ENCODE results near the gene PTCHD4. TPM values are rescaled to one million over a fixed set of nuclear protein-coding genes. Genes with fewer than 3 reads are reported as not detected.

PTCHD4 gene
- total RNA-seq, 3 donors from 2014 or later = 1.6 to 2.9 (median 1.9) TPM

GRCh38 chr6:48099713-48100587, 11.0 kb downstream of the PTCHD4 start:
- Histone ChIP-seq H3K36me3 (no peaks in the 10 kb centered on the region), H3K4me1 (no peaks in the 10 kb centered on the region), H3K27me3 (no peaks in the 10 kb centered on the region), H3K4me3 (no peak overlapping the region), H3K27ac (no peak overlapping the region), H3K9me3 (no peaks in the 10 kb centered on the region)
- no peak for DNase-seq (ENCODE audit: low spot score in 2 of 2)
- intact Hi-C loops (cut with DNase I; ENCODE audit: low total_unique reads) = no loop called here
- TF ChIP-seq CTCF (IDR thresholded peaks at IDR 0.05) (no peak), POLR2A (IDR thresholded peaks at IDR 0.05) (no peak), POLR2AphosphoS5 (IDR thresholded peaks at IDR 0.05) (no peak)

- Histone ChIP-seq H3K9me3 (no peaks in the 10 kb centered on the region), H3K4me3 (no peak overlapping the region), H3K4me1 (no peaks in the 10 kb centered on the region), H3K36me3 (no peaks in the 10 kb centered on the region), H3K27me3 (no peaks in the 10 kb centered on the region), H3K27ac (no peak overlapping the region)
- TF ChIP-seq POLR2A (IDR thresholded peaks at IDR 0.05) (no peak), CTCF (IDR thresholded peaks at IDR 0.05) (no peak), POLR2AphosphoS5 (IDR thresholded peaks at IDR 0.05) (no peak)
- intact Hi-C loops (cut with DNase I; ENCODE audit: low total_unique reads) = no loop called here
- no peak for DNase-seq (ENCODE audit: low spot score in 2 of 2)
Observed at GRCh38 chr6:48098923-48099322, 12.1 kb downstream of the PTCHD4 start.

- no peak overlapping the region for H3K27ac ChIP-seq
- no peak overlapping the region for H3K4me3 ChIP-seq
- no peak for TF ChIP-seq CTCF (IDR thresholded peaks at IDR 0.05)
- no peak for TF ChIP-seq POLR2AphosphoS5 (IDR thresholded peaks at IDR 0.05)
- no peak for TF ChIP-seq POLR2A (IDR thresholded peaks at IDR 0.05)
- no peaks in the 10 kb centered on the region for H3K4me1 ChIP-seq
- H3K36me3 ChIP-seq = no peaks in the 10 kb centered on the region
- no peaks in the 10 kb centered on the region for H3K27me3 ChIP-seq
- no peaks in the 10 kb centered on the region for H3K9me3 ChIP-seq
- no peak for DNase-seq (ENCODE audit: low spot score in 2 of 2)
- intact Hi-C loops (cut with DNase I; ENCODE audit: low total_unique reads) = no loop called here
Observed at GRCh38 chr6:48092550-48093217, 18.3 kb downstream of the PTCHD4 start.

- Histone ChIP-seq H3K9me3 (no peaks in the 10 kb centered on the region), H3K27me3 (no peaks in the 10 kb centered on the region), H3K27ac (no peak overlapping the region)
Observed at GRCh38 chr6:48090546-48090945, 20.5 kb downstream of the PTCHD4 start.

More at GRCh38 chr6:48090546-48090945, 20.5 kb downstream of the PTCHD4 start:
- intact Hi-C loops (cut with DNase I; ENCODE audit: low total_unique reads) = no loop called here
- no peaks in the 10 kb centered on the region for H3K4me1 ChIP-seq
- no peak overlapping the region for H3K4me3 ChIP-seq
- no peak for DNase-seq (ENCODE audit: low spot score in 2 of 2)
- TF ChIP-seq CTCF (IDR thresholded peaks at IDR 0.05) (no peak), POLR2A (IDR thresholded peaks at IDR 0.05) (no peak), POLR2AphosphoS5 (IDR thresholded peaks at IDR 0.05) (no peak)
- no peaks in the 10 kb centered on the region for H3K36me3 ChIP-seq

All from breast epithelium (tissue), 4 donors.